ENCODE results near the gene SNN. TPM values are rescaled to one million over a fixed set of nuclear protein-coding genes. Genes with fewer than 3 reads are reported as not detected.
A peak's percentile ranks its signal among the peaks of the same experiment; 100 is the strongest.

The SNN gene
- total and polyA plus RNA-seq, 4 donors: 58.1 to 223 (median 140) TPM

DNA sequence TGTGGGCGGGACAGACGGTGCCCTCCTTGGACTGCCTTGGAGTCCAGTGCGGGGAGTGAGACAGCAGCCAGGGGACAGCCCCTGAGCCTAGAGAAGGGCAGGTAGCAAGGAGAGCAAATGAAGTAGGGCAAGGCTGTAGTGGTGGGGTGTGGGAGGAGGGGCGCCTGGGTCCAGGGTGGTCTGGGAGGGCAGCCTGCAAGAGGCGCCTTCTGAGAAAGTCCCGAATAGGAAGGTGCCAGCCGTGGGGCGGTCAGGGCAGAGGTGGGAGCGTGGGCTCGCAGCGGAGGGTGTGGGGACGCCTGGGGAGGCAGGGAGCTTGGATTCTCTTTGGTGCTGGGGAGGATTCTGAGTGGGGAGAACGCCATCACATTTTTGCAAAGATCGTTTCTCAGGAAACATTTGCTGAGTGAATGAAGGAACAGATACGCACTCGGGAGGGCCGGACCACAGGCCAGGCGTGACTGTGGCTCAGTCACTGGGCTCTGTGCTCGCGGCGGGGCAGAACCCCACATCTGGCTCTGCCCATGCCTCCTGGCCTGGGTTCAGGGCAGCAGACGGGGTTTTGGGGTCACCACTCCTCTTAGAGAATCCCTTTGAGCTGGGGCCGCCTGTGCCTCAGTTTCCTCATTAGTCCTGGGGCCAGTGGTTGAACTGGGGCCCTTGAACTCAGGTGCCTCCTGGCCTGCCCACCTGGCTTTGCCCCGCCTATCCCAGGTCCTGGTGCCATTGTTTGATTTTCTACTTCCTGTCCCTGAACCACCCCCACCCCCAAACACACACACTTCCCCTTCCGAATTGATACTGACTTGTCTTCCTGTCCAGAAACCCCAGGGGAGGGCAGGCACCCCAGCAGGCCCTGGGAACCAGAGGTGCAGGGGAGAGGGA, 4.2 kb downstream of the SNN start:
- WGBS (ENCODE audit: insufficient coverage): 86% methylated on average over 24 of the region's 25 CpGs
- no peak for DNase-seq (ENCODE audit: low read depth in 4 of 6, low spot score in 6 of 6)
- Histone ChIP-seq H3K4me3 (ENCODE audit: low read depth, low read length) (no peak overlapping the region), H3K27ac (ENCODE audit: low read depth, low read length) (peak overlapping the region; percentile 69), H3K36me3 (ENCODE audit: control insufficient read depth, insufficient read depth, low read length) (peaks cover 69% of the 10 kb centered on the region), H3K9me3 (ENCODE audit: control insufficient read depth, insufficient read depth, low read length) (no peaks in the 10 kb centered on the region), H3K27me3 (ENCODE audit: control insufficient read depth, insufficient read depth, low read length) (no peaks in the 10 kb centered on the region), H3K4me1 (ENCODE audit: control insufficient read depth, insufficient read depth, low read length) (peaks cover 81% of the 10 kb centered on the region)

DNA sequence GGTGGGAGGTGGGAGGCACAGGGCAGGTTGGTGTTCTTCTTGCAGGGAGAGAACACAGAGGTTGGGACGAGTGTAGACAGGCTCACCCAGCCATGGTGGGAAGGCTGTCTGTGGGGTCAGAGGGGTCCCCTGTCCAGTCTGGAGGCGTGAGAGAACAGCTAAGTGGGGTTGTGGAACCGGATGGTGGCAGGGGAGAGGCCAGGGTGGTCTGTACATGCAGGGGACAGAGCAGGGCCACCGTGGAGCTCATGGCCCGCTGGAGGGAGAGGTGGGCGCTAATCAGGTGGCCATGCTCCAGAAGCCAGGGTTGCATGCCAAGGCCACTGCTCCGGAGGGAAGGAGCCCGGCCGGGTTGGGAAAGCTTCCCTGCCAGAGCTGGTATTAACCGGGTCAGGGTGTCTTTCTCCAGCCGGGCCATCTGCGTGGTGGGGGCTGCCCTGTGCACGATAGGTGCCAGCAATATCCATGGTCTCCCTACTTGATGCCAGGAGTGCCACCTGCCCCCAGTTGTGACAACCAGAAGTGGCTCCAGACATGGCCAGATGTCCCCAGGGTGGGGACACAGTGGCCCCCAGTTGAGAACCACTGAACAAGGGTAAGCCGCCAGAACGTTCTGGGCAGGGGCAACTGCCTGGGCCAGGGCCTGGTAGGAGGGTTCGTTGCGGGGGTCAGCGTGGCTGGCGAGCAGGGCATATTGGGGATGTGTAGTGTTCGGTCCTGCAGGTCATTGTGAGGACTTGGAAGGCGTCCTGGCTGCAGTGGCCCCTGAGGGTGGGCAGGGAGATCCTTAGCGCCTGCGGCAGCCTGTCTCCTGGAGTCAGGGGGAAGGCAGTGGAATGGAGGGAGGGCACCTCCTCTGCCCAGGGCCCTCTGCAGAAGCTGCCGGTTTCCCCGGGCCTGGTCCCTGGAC, 5.1 kb downstream of the SNN start:
- no peak for DNase-seq (ENCODE audit: low read depth in 4 of 6, low spot score in 6 of 6)
- H3K27ac ChIP-seq (ENCODE audit: low read depth, low read length): peak overlapping the region; percentile 69
- no peaks in the 10 kb centered on the region for H3K9me3 ChIP-seq (ENCODE audit: control insufficient read depth, insufficient read depth, low read length)
- H3K27me3 ChIP-seq (ENCODE audit: control insufficient read depth, insufficient read depth, low read length): no peaks in the 10 kb centered on the region
- no peak overlapping the region for H3K4me3 ChIP-seq (ENCODE audit: low read depth, low read length)
- peaks cover 78% of the 10 kb centered on the region for H3K36me3 ChIP-seq (ENCODE audit: control insufficient read depth, insufficient read depth, low read length)
- WGBS (ENCODE audit: insufficient coverage): 43% methylated on average over 22 of the region's 25 CpGs
- peaks cover 80% of the 10 kb centered on the region for H3K4me1 ChIP-seq (ENCODE audit: control insufficient read depth, insufficient read depth, low read length)

DNA sequence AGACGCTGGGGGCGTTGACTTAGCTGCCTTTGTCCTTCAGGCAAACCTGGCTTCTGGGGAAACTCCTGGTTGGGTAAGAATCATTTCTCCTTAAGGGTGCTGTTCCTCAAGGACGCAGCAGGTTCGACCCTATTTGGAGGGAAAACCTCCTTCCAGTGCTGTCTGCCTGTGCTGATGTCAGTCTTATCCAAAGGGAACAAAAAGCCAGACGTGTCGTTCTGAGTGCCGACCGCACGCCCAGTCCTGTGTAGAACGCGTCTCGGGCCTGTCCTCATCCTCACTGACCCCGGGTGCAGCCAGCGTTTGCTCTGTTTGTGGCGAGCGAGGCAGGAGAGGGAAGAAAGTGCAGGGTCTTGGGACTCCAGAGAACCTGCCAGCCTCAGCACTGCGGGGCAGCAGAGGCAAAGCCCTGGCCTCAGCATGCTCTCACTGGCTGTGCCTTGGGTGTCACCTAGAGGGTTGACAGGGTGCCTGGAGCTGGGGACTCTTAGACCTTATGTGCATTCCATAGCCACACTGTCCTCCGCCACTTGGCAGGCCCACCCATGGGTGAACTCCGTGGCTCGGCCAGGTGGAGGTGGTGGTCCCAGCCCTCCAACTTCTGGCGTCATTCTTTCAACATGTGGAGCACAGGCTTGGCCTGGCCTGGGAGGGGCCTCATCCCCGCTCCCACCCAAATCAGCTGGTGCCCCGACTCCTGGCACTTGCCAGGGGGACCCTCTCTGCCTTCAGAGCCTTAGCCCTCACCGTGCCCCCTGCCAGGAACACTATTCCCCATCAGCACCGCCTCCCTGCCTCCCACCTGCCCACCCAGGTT, 6.0 kb downstream of the SNN start:
- Histone ChIP-seq H3K4me3 (ENCODE audit: low read depth, low read length) (no peak overlapping the region), H3K9me3 (ENCODE audit: control insufficient read depth, insufficient read depth, low read length) (no peaks in the 10 kb centered on the region), H3K27ac (ENCODE audit: low read depth, low read length) (peak overlapping the region; percentile 49), H3K36me3 (ENCODE audit: control insufficient read depth, insufficient read depth, low read length) (peaks cover 83% of the 10 kb centered on the region), H3K27me3 (ENCODE audit: control insufficient read depth, insufficient read depth, low read length) (no peaks in the 10 kb centered on the region), H3K4me1 (ENCODE audit: control insufficient read depth, insufficient read depth, low read length) (peaks cover 84% of the 10 kb centered on the region)
- DNase-seq (ENCODE audit: low read depth in 4 of 6, low spot score in 6 of 6): no peak
- 62% methylated on average over 25 of the region's 25 CpGs for WGBS (ENCODE audit: insufficient coverage)

DNA sequence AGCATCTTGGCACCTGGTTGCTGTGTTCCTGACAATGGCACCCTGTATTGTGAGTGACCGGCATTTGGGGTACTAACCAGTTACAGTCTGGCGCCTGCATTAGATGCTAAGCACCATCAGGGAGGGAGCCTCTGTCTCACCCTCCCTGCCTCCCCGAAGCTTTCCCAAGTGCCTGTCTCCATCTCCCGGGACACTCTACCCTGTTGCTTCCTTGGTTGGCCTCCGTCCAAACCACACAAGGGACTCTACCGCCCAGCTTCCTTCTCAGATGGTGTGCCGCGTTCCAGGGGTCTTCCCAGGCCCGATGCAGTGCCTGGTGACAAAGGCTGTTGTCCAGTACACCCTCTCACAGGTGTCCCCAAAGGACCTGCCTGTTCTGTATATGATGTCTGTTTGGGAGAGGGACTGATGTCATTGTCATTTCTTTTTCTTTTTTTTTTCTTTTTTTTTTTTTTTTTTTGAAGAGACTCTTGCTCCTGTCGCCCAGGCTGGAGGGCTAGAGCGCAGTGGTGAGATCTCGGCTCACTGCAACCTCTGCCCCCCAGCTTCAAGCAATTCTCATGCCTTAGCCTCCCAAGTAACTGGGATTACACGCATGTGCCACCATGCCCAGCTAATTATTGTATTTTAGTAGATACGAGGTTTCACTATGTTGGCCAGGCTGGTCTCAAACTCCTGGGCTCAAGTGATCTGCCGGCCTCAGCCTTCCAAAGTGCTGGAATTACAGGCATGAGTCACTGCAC, 6.7 kb downstream of the SNN start:
- Histone ChIP-seq H3K9me3 (ENCODE audit: control insufficient read depth, insufficient read depth, low read length) (no peaks in the 10 kb centered on the region), H3K27me3 (ENCODE audit: control insufficient read depth, insufficient read depth, low read length) (no peaks in the 10 kb centered on the region), H3K27ac (ENCODE audit: low read depth, low read length) (peak overlapping the region; percentile 49), H3K4me1 (ENCODE audit: control insufficient read depth, insufficient read depth, low read length) (peaks cover 80% of the 10 kb centered on the region), H3K4me3 (ENCODE audit: low read depth, low read length) (no peak overlapping the region), H3K36me3 (ENCODE audit: control insufficient read depth, insufficient read depth, low read length) (peaks cover 89% of the 10 kb centered on the region)
- 42% methylated on average over 9 of the region's 15 CpGs for WGBS (ENCODE audit: insufficient coverage)
- DNase-seq (ENCODE audit: low read depth in 4 of 6, low spot score in 6 of 6): peak in 2 of 6 donors; percentile 70 to 80

DNA sequence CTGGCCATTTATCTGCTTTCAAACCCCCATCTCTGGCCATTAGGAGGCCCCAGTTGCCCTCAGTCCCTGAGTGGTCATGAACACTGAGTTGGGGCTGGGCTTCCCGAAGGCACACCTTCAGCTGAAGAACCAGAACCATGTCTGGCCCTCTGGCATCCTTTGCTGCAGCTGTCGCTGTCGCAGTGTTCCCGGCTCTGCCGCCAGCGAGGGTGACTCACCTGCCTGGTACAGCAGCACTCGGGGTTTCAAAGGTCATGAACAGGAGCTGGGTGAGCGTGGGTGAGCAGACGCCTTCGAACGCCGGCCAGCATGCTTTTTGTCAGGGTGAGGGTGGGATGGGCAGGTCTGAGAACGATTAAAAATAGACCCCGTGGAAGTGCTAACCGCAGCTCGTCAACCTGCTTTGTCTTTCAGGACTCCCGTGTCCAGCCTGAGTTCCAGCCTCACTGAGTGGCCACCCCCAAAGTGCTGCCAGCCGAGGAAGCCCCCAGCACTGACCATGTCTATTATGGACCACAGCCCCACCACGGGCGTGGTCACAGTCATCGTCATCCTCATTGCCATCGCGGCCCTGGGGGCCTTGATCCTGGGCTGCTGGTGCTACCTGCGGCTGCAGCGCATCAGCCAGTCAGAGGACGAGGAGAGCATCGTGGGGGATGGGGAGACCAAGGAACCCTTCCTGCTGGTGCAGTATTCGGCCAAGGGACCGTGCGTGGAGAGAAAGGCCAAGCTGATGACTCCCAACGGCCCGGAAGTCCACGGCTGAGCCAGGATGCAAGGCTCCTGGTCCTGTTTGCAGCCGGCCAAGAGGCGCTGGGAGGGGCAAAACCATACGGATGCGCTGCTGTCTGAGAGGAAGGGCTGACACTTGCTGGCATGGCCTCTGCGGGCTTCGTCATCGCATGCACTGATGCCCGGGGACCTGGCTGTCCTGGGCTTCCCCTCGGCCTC, 7.6 kb downstream of the SNN start:
- Histone ChIP-seq H3K27ac (ENCODE audit: low read depth, low read length) (no peak overlapping the region), H3K36me3 (ENCODE audit: control insufficient read depth, insufficient read depth, low read length) (peaks cover 89% of the 10 kb centered on the region), H3K4me1 (ENCODE audit: control insufficient read depth, insufficient read depth, low read length) (peaks cover 73% of the 10 kb centered on the region), H3K27me3 (ENCODE audit: control insufficient read depth, insufficient read depth, low read length) (no peaks in the 10 kb centered on the region), H3K9me3 (ENCODE audit: control insufficient read depth, insufficient read depth, low read length) (no peaks in the 10 kb centered on the region), H3K4me3 (ENCODE audit: low read depth, low read length) (no peak overlapping the region)
- DNase-seq (ENCODE audit: low read depth in 4 of 6, low spot score in 6 of 6): no peak
- 88% methylated on average over 34 of the region's 42 CpGs for WGBS (ENCODE audit: insufficient coverage)

DNA sequence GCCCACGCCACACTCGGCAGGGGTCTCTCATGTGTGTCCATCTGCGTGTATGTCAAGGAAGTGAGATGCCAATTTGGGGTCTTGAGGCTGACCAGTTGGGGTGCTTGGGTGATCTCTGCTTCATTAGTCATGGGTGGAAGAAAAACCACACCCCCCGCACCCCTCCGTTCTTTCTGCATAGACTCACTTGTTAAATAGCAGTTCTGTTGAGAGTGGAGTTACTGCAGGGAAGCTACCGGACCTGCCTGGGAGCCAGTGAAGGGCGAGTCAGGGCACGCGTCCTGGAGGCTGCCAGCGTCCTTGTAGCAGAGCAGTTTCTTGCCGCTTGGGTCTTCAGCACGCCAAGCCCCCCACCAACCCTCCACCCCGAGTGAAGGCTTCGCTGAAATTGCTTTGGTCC, 8.5 kb downstream of the SNN start:
- 94% methylated on average over 9 of the region's 14 CpGs for WGBS (ENCODE audit: insufficient coverage)
- no peaks in the 10 kb centered on the region for H3K27me3 ChIP-seq (ENCODE audit: control insufficient read depth, insufficient read depth, low read length)
- H3K36me3 ChIP-seq (ENCODE audit: control insufficient read depth, insufficient read depth, low read length): peaks cover 85% of the 10 kb centered on the region
- H3K9me3 ChIP-seq (ENCODE audit: control insufficient read depth, insufficient read depth, low read length): no peaks in the 10 kb centered on the region
- DNase-seq (ENCODE audit: low read depth in 4 of 6, low spot score in 6 of 6): no peak
- H3K4me1 ChIP-seq (ENCODE audit: control insufficient read depth, insufficient read depth, low read length): peaks cover 64% of the 10 kb centered on the region
- H3K27ac ChIP-seq (ENCODE audit: low read depth, low read length): no peak overlapping the region
- H3K4me3 ChIP-seq (ENCODE audit: low read depth, low read length): no peak overlapping the region

GRCh38 chr16:11677451-11677951, 9.2 kb downstream of the SNN start:
- H3K9me3 ChIP-seq (ENCODE audit: control insufficient read depth, insufficient read depth, low read length): no peaks in the 10 kb centered on the region
- DNase-seq (ENCODE audit: low read depth in 4 of 6, low spot score in 6 of 6): no peak
- H3K36me3 ChIP-seq (ENCODE audit: control insufficient read depth, insufficient read depth, low read length): peaks cover 82% of the 10 kb centered on the region
- H3K27me3 ChIP-seq (ENCODE audit: control insufficient read depth, insufficient read depth, low read length): no peaks in the 10 kb centered on the region
- H3K4me1 ChIP-seq (ENCODE audit: control insufficient read depth, insufficient read depth, low read length): peaks cover 61% of the 10 kb centered on the region
- 68% methylated on average over 7 of the region's 9 CpGs for WGBS (ENCODE audit: insufficient coverage)
- no peak overlapping the region for H3K4me3 ChIP-seq (ENCODE audit: low read depth, low read length)
- no peak overlapping the region for H3K27ac ChIP-seq (ENCODE audit: low read depth, low read length)
